Anterior cingulate cortex (tissue), 58 donors: ENCODE data around the gene REEP1.

Experiments used
- DNase-seq, 58 donors: peaks; one replicate each; lab custom pipeline; 2025; lab: John Stamatoyannopoulos, UW

Gene REEP1

DNA sequence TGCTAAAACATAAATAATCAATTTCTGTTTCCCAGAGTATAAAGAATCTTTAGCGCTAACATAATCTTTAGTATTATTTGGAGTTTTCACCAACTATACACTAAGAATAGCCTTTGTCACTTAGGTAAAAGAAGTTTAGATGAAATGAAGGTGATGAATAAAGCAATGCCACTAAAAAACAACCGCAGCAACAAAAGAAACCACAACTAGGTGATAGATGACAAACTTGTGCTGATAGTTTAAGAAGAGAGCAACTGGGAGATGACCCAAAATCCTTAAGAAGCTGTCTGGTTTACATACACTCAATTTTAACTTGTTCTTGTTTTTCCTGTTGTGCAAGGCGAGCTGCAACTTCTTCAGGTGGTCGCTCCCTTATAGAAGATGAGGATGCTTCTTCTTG, 167.0 kb downstream of the REEP1 start:
- no peak for DNase-seq
